HG02588 (cell line): ENCODE measurements around the gene MANEAL.
A peak's percentile ranks its signal among the peaks of the same experiment; 100 is the strongest.
"Not testable (repeated sequence)": the region's sequence is repeated elsewhere in the genome, so short reads cannot be mapped to it uniquely, and the experiment has no call there.

Source experiments
- ATAC-seq: cut with Tn5 transposase; IDR thresholded peaks from one replicate; pipeline ENCODE4 v1.9.1; 2021; ENCODE audit warnings: mild to moderate bottlenecking, moderate library complexity; ENCODE audit not compliant: unreplicated experiment

The MANEAL gene, protein sequence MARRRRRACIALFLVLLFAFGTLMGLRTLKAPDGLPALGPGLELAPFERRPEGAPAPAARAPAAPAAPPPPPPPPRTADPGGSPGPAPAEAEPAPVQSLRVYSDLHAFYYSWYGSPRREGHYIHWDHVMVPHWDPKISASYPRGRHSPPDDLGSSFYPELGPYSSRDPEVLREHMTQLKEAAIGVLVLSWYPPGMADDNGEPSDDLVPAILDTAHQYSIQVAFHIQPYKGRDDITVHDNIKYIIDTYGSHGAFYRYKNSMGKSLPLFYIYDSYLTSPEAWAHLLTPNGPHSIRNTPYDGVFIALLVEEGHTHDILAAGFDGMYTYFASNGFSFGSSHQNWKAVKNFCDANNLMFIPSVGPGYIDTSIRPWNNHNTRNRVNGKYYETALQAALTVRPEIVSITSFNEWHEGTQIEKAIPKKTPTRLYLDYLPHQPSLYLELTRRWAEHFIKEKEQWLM

GRCh38 chr1:37793773-37794371 lies at the start of gene MANEAL:
TSS of gene MANEAL (plus strand) at chr1:37793847. CDS start at chr1:37794183, 336 bp downstream.
- peak; percentile 53 for ATAC-seq

DNA sequence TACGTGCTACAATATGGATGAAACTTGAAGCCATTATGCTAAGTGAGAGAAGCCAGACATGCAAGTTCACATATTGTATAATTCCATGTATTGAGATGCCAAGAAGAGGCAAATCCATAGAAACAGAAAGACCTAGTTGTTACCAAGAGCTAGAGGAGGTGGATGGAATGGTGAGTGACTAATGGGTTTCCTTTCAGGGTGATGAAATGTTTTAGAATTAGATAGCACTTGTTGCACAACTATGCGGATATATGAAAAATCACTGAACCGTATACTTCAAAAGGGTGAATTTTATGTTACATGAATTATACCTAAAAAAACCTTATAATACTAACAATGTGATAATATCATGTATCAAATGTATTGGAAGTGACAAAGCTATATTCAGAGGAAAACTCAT lies 46.8 kb upstream of the MANEAL start:
- ATAC-seq, result no peak

- ATAC-seq, result no peak
Observed at GRCh38 chr1:37748565-37748964, 45.1 kb upstream of the MANEAL start.

DNA sequence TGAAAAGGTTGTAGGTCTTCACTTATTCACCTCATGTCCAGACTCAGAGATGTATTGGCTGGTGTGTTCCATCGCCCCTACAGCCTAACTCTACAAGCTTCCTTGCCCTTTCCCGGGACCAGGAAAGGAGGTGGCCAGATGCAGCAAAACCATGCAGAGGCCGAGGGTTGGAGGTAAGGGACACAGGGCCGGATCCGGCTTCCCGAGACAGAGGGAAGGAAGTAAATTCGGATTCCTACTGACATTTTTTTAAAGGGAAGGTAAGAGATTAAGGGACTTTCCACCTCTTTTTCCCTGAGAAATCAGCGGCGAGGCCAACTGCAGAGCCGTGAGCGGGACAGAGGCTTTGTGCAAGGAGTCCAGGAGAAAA lies 41.4 kb upstream of the MANEAL start:
- ATAC-seq, result no peak

DNA sequence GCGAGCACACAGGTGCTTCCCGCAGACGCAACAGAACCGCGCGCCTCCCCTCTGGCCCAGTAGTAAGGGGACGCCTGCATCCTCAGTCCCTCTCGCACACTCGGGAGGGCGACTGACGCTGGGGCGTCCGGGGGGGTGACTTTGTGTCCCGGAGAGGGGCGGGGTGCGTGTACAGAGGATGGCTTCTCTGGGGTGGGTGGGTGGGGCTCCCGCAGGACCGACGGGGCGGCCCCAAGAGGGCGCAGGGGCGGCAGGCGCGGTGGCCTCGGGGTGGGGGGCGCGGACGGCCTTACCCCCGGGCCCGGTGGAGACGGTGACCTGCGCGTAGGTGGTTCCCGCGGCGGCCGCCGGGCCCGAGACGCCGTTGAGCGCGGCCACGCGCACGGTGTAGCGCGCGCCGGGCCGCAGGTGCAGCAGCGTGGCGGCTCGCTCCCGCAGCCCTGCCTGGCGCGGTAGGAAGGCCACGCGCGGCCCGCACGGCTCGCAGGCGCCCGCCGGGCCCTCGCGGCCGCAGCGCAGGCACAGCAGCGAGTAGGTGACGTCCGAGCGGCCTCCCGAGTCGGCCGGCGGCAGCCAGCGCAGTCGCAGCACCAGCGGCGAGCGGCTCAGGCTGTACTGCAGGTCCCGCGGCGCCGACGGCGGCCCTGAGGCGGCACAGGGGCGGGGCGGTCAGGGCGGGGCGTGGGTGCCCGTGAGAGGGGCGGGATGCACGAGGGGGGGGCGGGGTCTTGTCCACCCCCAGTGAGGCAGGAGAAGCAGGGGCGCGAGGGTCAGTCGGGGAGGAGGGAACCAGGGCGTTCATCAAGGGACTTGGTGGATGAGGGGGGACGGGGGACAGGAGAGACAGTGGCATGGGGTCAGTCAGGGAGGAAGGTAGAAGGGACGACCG lies 40.8 kb upstream of the MANEAL start:
- ATAC-seq, result no peak

GRCh38 chr1:37753473-37754321 lies 40.0 kb upstream of the MANEAL start:
- no peak for ATAC-seq

DNA sequence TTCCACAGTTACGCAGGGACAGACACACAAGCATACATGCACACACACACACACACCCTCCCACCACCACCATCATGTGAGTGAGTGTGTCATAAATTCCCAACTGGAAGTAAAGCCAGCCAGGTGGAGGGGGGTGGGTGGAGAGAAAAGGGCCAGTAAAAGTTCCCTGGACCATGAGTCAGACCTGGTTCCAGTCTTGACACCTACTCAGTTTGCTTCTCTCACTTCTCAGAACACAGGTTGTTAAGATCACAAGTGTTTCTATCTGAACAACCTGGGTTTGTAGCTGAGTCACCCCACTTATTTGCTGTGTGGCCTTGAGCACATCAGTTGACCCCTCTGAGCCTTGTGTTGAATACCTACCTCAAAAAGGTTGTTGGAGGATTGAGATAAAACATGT lies 38.4 kb upstream of the MANEAL start:
- ATAC-seq, result no peak

- ATAC-seq, result no peak
Observed at GRCh38 chr1:37755951-37756560, 37.6 kb upstream of the MANEAL start.

DNA sequence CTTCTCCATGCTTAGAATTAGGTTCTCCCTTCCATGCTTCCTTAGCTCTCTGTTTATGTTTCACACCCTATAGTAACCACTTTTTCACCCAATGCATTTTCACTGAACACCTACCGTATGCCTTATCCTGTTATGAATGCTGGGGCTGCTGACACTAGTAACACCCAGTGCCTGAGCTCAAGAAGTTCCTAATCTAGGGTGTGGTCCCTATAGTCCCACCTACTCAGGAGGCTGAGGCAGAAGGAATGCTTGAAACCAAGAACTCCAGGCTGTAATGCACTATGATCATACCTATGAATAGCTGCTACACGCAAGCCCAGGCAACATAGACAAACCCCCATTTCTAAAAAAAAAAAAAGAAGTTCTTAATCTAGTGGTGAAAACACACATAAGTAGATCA lies 34.2 kb upstream of the MANEAL start:
- ATAC-seq, result no peak

GRCh38 chr1:37761416-37762095 lies 32.1 kb upstream of the MANEAL start:
- ATAC-seq, result no peak

GRCh38 chr1:37762516-37762915 lies 31.1 kb upstream of the MANEAL start:
- no peak for ATAC-seq

DNA sequence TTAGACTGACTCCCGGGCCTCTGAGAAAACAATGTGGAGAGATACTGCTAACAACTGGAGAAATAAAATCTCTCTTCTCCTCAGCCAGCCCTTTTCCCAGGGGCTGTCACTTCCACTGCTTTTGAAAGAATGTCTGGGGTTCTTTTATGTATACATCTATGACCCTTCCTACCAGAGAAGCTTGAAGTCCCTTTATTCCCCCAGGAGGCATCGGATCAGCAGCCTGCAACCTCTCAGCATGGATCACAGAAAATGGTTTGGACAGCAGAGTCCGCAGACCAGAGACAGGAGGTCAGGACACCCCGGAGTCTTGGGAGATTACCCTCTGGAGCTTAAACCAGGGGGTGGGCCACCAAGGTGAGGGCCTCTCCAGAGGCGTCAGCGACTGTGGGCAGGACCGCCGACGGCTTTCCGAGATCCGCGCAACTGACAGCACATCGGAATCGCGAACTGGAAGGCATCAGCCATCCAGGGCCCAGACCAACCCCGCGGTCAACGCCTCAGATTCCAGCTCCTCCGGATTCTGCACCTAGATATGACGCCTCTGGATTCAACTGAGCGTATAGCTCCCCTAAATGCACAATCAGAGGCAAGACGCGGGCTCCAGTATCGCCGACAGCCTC lies 29.7 kb upstream of the MANEAL start:
- no peak for ATAC-seq

DNA sequence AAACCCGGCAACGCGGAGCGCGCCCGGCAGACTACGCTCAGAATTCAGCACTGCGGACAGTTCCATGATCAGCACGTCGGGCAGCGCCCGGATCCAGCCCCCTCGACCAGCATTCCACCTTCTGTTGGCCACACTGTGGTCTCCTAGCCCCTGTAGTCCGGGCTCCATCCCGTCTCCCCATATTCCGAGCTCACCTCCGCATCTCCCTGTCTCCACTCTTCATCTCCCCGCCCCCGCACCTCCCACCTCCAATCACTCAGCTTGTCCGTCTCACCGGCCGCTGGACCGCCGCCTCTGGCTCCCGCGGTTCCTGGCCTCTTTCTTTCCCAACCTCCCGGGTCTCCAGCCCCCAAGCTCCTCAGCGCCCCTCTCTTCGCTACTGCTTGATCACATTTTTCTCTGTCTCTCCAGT lies 29.2 kb upstream of the MANEAL start:
- ATAC-seq, result no peak

DNA sequence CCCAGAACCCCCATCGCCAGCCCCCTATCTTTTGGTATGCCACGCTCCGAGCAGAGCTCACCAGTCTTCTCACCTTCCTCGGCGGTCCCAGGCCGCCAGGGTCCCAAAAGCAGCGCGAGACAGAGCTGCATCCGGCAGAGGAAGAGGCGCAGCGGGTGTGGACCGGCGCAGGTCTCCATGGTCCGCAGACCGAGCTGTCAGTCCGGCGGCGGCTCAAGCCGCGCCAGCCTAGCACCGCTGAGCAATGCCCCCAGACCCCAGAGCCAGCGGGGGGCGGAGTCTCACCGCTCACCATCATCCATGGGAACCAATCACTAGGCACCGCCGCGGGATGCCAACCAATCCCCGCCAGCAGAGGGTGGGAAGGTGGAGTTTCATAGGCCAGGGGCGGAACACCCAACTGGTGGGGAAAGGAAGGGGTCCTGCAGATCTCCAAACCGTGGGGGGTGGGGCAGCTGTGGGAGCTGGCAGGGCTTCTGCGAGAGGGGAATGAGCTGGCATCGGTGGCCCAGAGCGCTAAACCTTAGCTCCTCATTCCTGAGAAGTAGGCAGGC lies 28.7 kb upstream of the MANEAL start, which contains the start of gene EPHA10:
Gene EPHA10 (minus strand): TSS at position 233 of the 554 bp plus-strand sequence. CDS start 54 bp downstream, at position 179.
- ATAC-seq, result no peak

DNA sequence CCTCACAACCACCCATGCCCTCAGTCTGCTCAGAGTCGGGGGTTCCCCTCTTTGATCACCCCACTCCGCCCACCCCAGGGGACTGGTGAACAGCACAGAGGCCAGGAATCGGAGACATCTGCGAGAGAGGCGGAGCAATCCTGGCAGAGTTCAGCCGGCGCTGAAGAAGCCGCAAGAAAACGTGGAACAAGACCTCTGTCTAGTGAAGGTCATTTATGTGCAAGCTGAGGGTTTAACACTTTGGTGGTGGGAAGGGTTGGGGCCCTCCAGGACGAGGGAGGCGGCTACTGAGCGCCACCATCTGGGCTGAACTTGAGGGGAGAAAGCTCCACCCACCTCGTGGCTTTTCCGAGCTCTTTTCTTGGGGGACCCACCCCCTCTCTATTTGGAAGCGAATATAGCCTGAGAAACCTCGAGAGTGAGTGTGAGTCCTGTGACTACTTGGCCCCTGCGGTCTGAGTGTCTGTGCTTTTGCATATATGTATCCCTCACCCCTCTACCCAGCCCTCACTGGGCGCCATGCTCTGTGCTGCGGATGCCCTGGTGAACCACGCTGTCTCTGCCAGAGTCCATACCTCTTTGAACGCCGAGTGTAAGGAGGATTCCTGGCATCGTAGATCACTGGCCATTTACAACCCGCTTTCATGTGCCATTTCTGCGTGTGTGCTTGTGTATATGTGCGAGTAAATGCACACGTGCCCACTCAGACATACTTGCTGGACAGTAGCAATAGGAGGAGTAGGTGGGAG lies 27.6 kb upstream of the MANEAL start:
- no peak for ATAC-seq

DNA sequence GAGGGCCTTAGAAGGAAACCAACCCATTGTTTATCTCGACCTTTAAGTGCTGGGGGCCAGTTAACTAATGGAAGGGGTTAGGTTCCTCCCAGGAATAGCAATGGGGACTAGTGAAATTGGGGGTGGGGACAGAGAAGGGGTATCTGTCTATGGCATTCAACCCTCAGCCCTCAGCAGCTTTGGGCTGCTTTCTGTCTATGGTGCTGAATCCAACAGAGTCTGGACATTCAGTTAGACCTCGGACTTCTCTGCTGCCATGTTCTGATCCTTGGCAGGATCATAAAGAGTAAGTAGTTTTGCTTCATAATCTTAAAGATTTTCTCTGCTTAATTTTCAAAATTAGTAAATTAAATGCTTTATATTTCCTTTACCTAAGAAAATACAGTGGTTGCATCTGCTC lies 26.2 kb upstream of the MANEAL start:
- no peak for ATAC-seq

DNA sequence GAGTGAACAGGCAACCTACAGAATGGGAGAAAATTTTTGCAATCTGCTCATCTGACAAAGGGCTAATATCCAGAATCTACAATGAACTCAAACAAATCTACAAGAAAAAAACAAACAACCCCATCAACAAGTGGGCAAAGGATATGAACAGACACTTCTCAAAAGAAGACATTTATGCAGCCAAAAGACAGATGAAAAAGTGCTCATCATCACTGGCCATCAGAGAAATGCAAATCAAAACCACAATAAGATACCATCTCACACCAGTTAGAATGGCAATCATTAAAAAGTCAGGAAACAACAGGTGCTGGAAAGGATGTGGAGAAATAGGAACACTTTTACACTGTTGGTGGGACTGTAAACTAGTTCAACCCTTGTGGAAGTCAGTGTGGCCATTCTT lies 22.2 kb upstream of the MANEAL start:
- not testable (repeated sequence) for ATAC-seq

GRCh38 chr1:37776946-37777516 lies 16.6 kb upstream of the MANEAL start:
- no peak for ATAC-seq
